HepG2 (cell line): ENCODE results near the gene COASY. TPM values are rescaled to one million over a fixed set of nuclear protein-coding genes. Genes with fewer than 3 reads are reported as not detected.

ENCODE experiments used
- DNMT3B ChIP-seq: conservative IDR thresholded peaks from 2 replicates; pipeline ENCODE4 v1.6.1; 2016; ENCODE audit warnings: missing biosample characterization, control low read depth
- NFYC ChIP-seq: IDR thresholded peaks from 2 replicates; pipeline ENCODE4 v1.6.1; 2016; ENCODE audit warnings: missing genetic modification reagents, missing compliant biosample characterization
- PPARG ChIP-seq: conservative IDR thresholded peaks from 2 replicates; pipeline ENCODE4 v1.6.1; 2016; ENCODE audit warnings: missing biosample characterization, missing genetic modification reagents
- TAF1 ChIP-seq: sonication (generic); formaldehyde crosslinking; IDR thresholded peaks from 2 replicates; pipeline ENCODE4 v1.4.0; 2020; ENCODE audit warnings: missing genetic modification reagents
- TBX3 ChIP-seq: fragments of 450-650 bp; IDR thresholded peaks from 2 replicates; pipeline ENCODE4 v1.6.1; 2017; ENCODE audit warnings: antibody characterized with exemption, mild to moderate bottlenecking, inconsistent platforms, borderline replicate concordance
- ZKSCAN8 ChIP-seq: IDR thresholded peaks from 2 replicates; pipeline ENCODE4 v1.6.1; 2016; ENCODE audit warnings: borderline replicate concordance, missing genetic modification reagents, missing compliant biosample characterization
- ZNF12 ChIP-seq: sonication (generic); formaldehyde crosslinking; IDR thresholded peaks from 2 replicates; pipeline ENCODE4 v1.5.0; 2020; ENCODE audit warnings: missing genetic modification reagents
- ZNF20 ChIP-seq: sonication (generic); formaldehyde crosslinking; IDR thresholded peaks from 2 replicates; pipeline ENCODE4 v1.4.0; 2020; ENCODE audit warnings: mild to moderate bottlenecking, moderate library complexity, missing genetic modification reagents
- ZNF282 ChIP-seq: fragments of 450-650 bp; IDR thresholded peaks from 2 replicates; pipeline ENCODE4 v1.6.1; 2018; ENCODE audit not compliant: partially characterized antibody
- ZNF878 ChIP-seq: sonication (generic); formaldehyde crosslinking; IDR thresholded peaks from 2 replicates; pipeline ENCODE4 v1.8.1; 2023; ENCODE audit warnings: mild to moderate bottlenecking, missing genetic modification reagents, moderate library complexity
- polyA plus RNA-seq, 8 experiments: library from polyadenylated mRNA; depleted of rRNA in 3 of 8; stranded (reverse) in 7 of 8; unstranded in 1 of 8; fragments of >200 nt; fragmentation: Illumina TruSeq in 4 of 8; extraction: Trizol in 4 of 8; gene quantifications; 2 replicates each; pipeline versions ENCODE4 v1.2.1 to v1.2.3, GENCODE V29; 2011 to 2016; ENCODE audit warnings: low read depth in 4 of 8, missing spikeins in 1 of 8, mixed read lengths in 1 of 8; ENCODE audit not compliant: insufficient read depth in 1 of 8
- total RNA-seq, 5 experiments: library from RNA; depleted of rRNA; stranded (reverse); fragments of >200 nt; fragmentation: Illumina TruSeq; extraction: Trizol; gene quantifications; 2 replicates each; pipeline ENCODE4 v1.2.3, GENCODE V29; 2016; ENCODE audit warnings: low read depth in 1 of 5
- TF ChIP-seq, protein P1 (sequence below): sonication (generic); formaldehyde crosslinking; IDR thresholded peaks from 2 replicates; pipeline ENCODE4 v1.5.1; 2020; ENCODE audit warnings: mild to moderate bottlenecking, missing genetic modification reagents, moderate library complexity
- TF ChIP-seq, protein P2 (sequence below): IDR thresholded peaks from 2 replicates; pipeline ENCODE4 v1.6.1; 2012; ENCODE audit warnings: low read length, improper control_type of control experiment
- TF ChIP-seq, protein P3 (sequence below): sonication (generic); formaldehyde crosslinking; IDR thresholded peaks from 2 replicates; pipeline ENCODE4 v1.8.1; 2023; ENCODE audit warnings: mild to moderate bottlenecking, moderate library complexity, missing genetic modification reagents
- TF ChIP-seq, protein P4 (sequence below), 2 experiments: sonication (generic) in 1 of 2; formaldehyde crosslinking in 1 of 2; IDR thresholded peaks; 2 replicates each; pipeline versions ENCODE4 v1.4.0 to v1.6.1; 2016 to 2020; ENCODE audit warnings: borderline replicate concordance in 1 of 2, low read depth in 1 of 2, mild to moderate bottlenecking in 1 of 2, missing genetic modification reagents in 1 of 2
- TF ChIP-seq, protein P5 (sequence below): sonication (generic); formaldehyde crosslinking; IDR thresholded peaks from 2 replicates; pipeline ENCODE4 v1.4.0; 2020; ENCODE audit warnings: missing genetic modification reagents

The COASY gene
- total and polyA plus RNA-seq, 2 of the 13 experiments (the other 11 are each of a cell fraction or from before 2014, with no cell fraction given), result 90.7 to 125 TPM

DNA sequence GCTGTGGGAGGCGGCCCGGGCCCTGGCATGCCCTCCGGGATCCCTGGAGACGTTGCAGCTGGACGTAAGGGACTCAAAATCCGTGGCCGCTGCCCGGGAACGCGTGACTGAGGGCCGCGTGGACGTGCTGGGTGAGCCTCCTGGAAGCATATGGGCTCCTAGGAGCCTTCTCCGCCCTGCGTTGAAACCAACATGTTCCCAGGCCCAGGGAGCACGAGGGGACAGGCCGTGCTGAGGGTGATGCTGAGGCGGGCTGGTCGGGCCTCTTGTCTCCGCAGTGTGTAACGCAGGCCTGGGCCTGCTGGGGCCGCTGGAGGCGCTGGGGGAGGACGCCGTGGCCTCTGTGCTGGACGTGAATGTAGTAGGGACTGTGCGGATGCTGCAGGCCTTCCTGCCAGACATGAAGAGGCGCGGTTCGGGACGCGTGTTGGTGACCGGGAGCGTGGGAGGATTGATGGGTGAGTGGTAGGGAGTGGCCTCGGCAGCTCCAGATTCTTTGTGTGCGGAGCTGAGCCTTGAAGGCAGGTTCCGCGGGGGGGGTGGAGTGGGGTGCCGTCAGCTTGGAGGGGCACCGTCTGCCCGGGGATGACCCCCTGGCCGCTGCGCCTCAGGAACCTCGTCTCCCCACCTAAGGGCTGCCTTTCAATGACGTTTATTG lies 8.7 kb upstream of the COASY start (continued):
- TF ChIP-seq, protein P1, sequence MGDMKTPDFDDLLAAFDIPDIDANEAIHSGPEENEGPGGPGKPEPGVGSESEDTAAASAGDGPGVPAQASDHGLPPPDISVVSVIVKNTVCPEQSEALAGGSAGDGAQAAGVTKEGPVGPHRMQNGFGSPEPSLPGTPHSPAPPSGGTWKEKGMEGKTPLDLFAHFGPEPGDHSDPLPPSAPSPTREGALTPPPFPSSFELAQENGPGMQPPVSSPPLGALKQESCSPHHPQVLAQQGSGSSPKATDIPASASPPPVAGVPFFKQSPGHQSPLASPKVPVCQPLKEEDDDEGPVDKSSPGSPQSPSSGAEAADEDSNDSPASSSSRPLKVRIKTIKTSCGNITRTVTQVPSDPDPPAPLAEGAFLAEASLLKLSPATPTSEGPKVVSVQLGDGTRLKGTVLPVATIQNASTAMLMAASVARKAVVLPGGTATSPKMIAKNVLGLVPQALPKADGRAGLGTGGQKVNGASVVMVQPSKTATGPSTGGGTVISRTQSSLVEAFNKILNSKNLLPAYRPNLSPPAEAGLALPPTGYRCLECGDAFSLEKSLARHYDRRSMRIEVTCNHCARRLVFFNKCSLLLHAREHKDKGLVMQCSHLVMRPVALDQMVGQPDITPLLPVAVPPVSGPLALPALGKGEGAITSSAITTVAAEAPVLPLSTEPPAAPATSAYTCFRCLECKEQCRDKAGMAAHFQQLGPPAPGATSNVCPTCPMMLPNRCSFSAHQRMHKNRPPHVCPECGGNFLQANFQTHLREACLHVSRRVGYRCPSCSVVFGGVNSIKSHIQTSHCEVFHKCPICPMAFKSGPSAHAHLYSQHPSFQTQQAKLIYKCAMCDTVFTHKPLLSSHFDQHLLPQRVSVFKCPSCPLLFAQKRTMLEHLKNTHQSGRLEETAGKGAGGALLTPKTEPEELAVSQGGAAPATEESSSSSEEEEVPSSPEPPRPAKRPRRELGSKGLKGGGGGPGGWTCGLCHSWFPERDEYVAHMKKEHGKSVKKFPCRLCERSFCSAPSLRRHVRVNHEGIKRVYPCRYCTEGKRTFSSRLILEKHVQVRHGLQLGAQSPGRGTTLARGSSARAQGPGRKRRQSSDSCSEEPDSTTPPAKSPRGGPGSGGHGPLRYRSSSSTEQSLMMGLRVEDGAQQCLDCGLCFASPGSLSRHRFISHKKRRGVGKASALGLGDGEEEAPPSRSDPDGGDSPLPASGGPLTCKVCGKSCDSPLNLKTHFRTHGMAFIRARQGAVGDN (CRISPR knock-in tag), result peak; percentile 51
- no peak for TF ChIP-seq TAF1 (CRISPR knock-in tag)
- TF ChIP-seq ZNF282, result no peak
- TF ChIP-seq, protein P2, sequence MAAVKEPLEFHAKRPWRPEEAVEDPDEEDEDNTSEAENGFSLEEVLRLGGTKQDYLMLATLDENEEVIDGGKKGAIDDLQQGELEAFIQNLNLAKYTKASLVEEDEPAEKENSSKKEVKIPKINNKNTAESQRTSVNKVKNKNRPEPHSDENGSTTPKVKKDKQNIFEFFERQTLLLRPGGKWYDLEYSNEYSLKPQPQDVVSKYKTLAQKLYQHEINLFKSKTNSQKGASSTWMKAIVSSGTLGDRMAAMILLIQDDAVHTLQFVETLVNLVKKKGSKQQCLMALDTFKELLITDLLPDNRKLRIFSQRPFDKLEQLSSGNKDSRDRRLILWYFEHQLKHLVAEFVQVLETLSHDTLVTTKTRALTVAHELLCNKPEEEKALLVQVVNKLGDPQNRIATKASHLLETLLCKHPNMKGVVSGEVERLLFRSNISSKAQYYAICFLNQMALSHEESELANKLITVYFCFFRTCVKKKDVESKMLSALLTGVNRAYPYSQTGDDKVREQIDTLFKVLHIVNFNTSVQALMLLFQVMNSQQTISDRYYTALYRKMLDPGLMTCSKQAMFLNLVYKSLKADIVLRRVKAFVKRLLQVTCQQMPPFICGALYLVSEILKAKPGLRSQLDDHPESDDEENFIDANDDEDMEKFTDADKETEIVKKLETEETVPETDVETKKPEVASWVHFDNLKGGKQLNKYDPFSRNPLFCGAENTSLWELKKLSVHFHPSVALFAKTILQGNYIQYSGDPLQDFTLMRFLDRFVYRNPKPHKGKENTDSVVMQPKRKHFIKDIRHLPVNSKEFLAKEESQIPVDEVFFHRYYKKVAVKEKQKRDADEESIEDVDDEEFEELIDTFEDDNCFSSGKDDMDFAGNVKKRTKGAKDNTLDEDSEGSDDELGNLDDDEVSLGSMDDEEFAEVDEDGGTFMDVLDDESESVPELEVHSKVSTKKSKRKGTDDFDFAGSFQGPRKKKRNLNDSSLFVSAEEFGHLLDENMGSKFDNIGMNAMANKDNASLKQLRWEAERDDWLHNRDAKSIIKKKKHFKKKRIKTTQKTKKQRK, result no peak
- TF ChIP-seq ZNF12 (CRISPR knock-in tag), result no peak
- TF ChIP-seq TBX3, result no peak
- no peak for TF ChIP-seq PPARG (CRISPR knock-in tag)
- no peak for TF ChIP-seq NFYC (CRISPR knock-in tag)
- no peak for TF ChIP-seq ZKSCAN8 (CRISPR knock-in tag)
- no peak for TF ChIP-seq ZNF20 (CRISPR knock-in tag)
- TF ChIP-seq, protein P3, sequence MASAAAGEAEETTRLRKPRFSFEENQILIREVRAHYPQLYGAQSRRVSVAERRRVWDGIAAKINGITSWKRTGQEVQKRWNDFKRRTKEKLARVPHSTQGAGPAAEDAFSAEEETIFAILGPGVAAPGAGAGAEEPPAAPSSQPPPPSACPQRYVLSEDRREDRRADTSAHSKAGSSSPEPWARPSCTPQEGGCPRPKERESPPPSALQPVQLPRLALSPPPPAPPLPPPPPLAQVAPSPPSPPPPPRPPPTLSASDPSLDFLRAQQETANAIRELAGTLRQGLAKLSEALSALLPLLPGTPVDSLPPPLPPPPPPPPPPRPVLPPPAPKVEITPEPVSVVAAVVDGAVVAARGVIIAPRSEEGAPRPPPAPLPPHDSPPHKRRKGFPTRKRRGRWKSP, result no peak
- TF ChIP-seq ZNF878 (CRISPR knock-in tag), result no peak
- TF ChIP-seq, protein P4, sequence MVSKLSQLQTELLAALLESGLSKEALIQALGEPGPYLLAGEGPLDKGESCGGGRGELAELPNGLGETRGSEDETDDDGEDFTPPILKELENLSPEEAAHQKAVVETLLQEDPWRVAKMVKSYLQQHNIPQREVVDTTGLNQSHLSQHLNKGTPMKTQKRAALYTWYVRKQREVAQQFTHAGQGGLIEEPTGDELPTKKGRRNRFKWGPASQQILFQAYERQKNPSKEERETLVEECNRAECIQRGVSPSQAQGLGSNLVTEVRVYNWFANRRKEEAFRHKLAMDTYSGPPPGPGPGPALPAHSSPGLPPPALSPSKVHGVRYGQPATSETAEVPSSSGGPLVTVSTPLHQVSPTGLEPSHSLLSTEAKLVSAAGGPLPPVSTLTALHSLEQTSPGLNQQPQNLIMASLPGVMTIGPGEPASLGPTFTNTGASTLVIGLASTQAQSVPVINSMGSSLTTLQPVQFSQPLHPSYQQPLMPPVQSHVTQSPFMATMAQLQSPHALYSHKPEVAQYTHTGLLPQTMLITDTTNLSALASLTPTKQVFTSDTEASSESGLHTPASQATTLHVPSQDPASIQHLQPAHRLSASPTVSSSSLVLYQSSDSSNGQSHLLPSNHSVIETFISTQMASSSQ (IDR thresholded peaks at IDR 0.05; ENCODE audit: low read depth), result no peak
- TF ChIP-seq, protein P4 (CRISPR knock-in tag; IDR thresholded peaks at IDR 0.05; ENCODE audit: borderline replicate concordance), result no peak
- TF ChIP-seq, protein P5, sequence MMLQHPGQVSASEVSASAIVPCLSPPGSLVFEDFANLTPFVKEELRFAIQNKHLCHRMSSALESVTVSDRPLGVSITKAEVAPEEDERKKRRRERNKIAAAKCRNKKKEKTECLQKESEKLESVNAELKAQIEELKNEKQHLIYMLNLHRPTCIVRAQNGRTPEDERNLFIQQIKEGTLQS (CRISPR knock-in tag), result no peak
- TF ChIP-seq DNMT3B, result no peak
